VCaP (cell line): ENCODE results near the gene EIF2D.

ENCODE experiments used
- H3K27ac ChIP-seq: fragments of 450-650 bp; 2 replicates; pipeline ENCODE4 v1.5.1; 2017
- CTCF ChIP-seq: fragments of 450-650 bp; conservative IDR thresholded peaks from 2 replicates; pipeline ENCODE4 v1.5.1; 2017; ENCODE audit warnings: mild to moderate bottlenecking, moderate library complexity

The EIF2D gene

GRCh38 chr1:206565995-206566394, 46.3 kb downstream of the EIF2D start:
- TF ChIP-seq CTCF, result no peak
- H3K27ac ChIP-seq, result no peak overlapping the region

GRCh38 chr1:206563367-206564207, 48.7 kb downstream of the EIF2D start:
- no peak overlapping the region for H3K27ac ChIP-seq
- no peak for TF ChIP-seq CTCF

DNA sequence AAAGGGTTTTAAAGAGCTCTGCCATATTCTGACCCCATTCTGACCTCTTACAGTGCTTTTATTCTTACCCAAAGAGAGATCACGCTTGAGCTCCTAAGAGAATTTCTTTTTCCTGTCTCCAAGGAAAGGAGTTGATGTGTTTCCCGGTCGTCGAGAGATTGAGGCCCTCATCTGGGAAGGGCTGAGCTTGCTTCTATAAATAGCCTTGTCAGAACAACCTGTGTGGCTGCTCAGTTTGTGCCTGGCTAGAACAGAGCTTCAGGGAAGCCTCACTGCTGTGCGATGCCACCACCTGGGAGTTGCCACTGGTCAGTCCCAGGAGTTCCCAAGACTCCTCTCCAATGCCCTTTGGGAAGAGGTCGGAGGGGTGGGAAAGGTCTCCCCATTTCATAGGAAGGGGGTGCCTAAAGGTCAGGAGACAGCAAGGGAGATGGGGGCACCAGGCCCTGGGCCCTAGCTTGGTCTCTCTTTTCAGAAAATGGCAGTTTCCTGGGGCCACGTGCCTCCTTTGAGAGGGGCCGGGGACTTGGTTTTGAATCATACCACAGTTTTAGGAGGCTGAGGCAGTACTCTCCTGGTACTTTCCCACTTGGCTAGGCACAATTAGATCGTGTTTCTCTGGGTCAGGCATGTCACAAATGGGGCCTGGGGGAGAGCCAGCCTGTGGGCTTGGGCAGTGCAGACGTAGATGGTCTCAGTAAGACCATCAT, 52.1 kb downstream of the EIF2D start:
- TF ChIP-seq CTCF, result no peak
- H3K27ac ChIP-seq, result peak overlapping the region; percentile 93

- peak overlapping the region; percentile 93 for H3K27ac ChIP-seq
- no peak for TF ChIP-seq CTCF
Observed at GRCh38 chr1:206559672-206559995, 52.6 kb downstream of the EIF2D start.

- H3K27ac ChIP-seq, result peak overlapping the region; percentile 93
- TF ChIP-seq CTCF, result no peak
Observed at GRCh38 chr1:206558794-206559671, 53.2 kb downstream of the EIF2D start.

DNA sequence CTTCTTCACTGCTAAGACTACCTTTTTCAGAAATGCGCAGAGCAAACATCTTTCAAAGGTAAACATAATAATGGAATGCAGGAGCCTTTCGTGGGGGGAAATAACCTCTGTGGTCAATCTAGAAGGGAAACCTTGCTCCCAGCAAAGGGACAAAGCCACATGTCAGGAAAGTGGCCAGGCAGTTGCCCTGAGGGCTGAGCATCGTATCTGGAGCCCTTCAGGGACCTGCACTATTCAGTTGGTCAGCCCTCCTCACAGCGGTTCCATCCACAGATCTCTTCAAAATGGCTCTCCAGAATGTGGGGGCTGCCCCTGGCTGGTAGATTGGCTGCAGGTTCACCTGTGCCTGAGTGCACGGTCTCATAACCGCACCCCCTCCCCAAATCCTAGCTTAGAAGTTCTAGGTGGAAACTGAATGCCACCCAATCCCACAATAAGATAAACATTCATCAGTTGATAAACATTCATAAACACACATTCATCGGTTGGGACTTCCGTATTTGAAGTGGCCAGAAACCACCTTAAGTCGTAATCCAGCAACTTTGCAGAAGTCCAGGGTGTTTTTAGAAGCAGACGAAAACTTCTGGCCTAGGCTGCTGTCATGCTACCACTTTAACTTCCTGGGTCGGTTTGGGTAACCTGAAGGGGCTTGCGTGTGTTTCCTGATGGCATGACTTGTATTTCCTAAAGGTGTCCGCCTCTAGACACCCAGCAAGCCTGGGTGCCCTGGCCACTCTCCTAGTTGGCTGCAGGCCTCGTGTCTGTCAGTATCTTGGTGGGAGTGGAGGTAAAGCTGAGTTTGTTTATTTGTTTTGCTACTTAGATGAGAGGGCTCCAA, 54.4 kb downstream of the EIF2D start:
- peak overlapping the region; percentile 93 for H3K27ac ChIP-seq
- no peak for TF ChIP-seq CTCF
